HG03342 (cell line): Measurements from ENCODE around the gene CHMP2B.
"Not testable (repeated sequence)": the region's sequence is repeated elsewhere in the genome, so short reads cannot be mapped to it uniquely, and the experiment has no call there.

Experiments used
- ATAC-seq: cut with Tn5 transposase; IDR thresholded peaks from one replicate; pipeline ENCODE4 v1.9.1; 2021; ENCODE audit warnings: mild to moderate bottlenecking, moderate library complexity; ENCODE audit not compliant: unreplicated experiment

The CHMP2B gene

GRCh38 chr3:87229113-87229512 is 2.0 kb downstream of the CHMP2B start:
- no peak for ATAC-seq

- no peak for ATAC-seq
Observed at GRCh38 chr3:87233805-87234204, 6.7 kb downstream of the CHMP2B start.

GRCh38 chr3:87236093-87236492 is 9.0 kb downstream of the CHMP2B start:
- no peak for ATAC-seq

GRCh38 chr3:87246662-87247429 is 19.7 kb downstream of the CHMP2B start:
- ATAC-seq: no peak

- no peak for ATAC-seq
Observed at GRCh38 chr3:87247430-87247773, 20.3 kb downstream of the CHMP2B start.

DNA sequence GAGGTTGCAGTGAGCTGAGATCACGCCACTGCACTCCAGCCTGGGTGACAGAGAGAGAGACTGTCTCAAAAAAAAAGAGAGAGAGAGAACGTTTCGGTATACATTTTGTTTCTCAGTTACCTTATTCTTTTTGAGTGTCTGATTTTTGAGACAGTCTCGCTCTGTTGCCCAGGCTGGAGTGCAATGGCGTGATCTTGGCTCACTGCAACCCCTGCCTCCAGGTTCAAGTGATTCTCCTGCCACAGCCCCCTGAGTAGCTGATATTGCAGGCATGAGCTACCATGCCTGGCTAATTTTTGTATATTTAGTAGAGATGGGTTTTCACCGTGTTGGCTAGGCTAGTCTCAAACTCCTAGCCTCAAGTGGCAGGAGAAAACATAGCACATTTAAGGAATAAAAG is 21.1 kb downstream of the CHMP2B start:
- not testable (repeated sequence) for ATAC-seq

- ATAC-seq: no peak
Observed at GRCh38 chr3:87248831-87249230, 21.7 kb downstream of the CHMP2B start.

GRCh38 chr3:87250009-87250408 is 22.9 kb downstream of the CHMP2B start:
- no peak for ATAC-seq

DNA sequence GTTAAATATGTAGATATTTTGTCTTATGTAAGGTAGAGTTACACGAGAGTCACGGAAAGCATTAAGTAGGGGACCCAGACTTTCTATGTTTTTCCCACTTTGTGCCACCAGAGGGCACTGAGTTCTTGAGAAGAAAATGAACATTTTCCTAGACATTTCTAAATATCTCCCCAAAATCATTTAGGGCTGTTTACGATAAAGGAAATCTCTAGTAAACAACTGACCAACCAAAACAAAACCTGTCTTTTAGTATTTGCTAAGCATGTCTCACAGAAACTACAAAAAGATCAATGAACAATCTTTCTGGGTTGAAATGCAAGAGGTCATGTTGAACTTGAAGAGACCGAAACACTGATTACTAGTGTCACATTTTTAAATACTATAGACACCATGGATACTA is 33.2 kb downstream of the CHMP2B start:
- peak; percentile 71 for ATAC-seq

- ATAC-seq: no peak
Observed at GRCh38 chr3:87261925-87262324, 34.8 kb downstream of the CHMP2B start.

DNA sequence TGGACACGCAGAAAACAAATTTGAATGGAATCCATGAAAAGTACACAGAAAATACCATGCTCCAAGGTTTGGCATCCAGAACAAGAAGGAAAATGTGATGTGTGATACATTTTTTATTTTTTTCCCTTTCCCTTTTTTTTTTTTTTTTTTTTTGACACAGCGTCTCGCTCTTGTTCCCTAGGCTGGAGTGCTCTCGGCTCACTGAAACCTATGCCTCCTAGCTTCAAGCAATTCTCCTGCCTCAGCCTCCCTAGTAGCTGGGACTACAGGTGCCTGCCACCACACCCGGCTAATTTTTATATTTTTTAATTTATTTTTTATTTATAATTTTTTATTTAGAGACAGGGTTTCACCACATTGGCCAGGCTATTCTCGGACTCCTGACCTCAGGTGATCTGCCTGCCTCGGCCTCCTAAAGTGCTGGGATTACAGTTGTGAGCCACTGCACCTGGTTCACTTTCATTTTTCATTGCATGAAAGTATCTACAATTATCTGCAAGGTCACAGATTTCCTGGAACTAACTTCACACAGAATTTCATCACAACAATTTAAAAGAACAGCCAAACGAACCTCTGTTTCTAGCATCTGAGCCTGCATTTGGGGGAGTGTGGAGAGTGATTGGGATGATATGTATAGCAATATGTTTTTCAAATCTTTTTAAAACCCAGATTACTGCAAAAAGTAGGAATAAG is 41.0 kb downstream of the CHMP2B start:
- ATAC-seq: no peak

DNA sequence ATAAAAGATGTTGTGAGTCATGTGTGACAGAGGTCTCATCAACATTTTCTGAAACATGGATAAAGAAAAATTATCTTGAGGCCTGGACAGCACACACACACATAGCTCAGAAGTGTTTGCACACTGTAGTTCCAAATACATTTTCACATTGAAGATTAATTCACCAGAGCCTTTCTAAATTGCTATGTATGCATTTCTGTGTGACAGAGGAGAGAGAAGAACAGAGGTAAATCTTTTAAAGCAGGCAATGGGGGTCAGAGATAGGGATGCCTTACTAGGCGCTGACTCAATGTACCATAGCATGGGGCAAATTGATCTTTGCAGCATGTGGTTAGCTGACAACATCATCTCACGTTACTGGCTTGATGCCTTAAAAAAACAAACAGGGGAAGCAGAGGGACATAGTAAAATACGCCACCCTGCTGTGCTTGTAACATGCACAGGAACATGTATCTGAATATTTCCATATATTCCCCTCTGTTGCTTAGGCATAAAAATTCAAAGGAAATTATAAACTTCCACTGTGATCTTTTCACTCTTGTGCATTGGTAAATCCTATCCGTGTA is 41.6 kb downstream of the CHMP2B start:
- ATAC-seq: no peak

- ATAC-seq: no peak
Observed at GRCh38 chr3:87269723-87270122, 42.6 kb downstream of the CHMP2B start.

GRCh38 chr3:87270908-87271700 is 44.0 kb downstream of the CHMP2B start:
- ATAC-seq: no peak

DNA sequence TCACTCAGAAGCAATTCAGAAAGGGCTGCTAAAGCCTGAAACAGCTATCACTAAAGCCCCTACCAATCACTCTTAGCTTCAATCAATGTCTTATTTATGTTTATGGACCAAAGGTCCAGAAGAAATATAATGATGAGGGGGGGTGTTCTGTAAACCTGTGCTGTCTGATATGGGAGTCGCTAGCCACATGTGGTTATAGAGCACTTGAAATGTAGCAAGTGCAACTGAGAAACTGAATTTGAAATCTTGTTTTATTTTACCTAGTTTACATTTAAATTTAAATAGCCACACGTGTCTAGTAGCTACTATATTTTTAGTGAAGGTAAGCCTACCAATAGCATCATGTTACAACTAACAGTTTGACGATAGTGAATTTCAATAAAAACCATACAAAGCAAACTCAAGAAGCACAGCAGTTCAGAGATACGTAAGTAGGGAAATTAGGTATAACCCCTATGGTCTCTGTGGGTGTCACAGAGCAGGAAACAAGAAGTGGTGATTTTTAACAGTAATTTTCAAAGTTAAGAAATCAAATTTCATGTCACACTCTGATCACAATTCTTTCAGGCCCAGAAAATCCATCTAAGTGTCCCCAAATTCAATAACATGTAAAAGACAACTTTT is 45.7 kb downstream of the CHMP2B start:
- ATAC-seq: peak; percentile 79

- ATAC-seq: no peak
Observed at GRCh38 chr3:87276484-87276883, 49.4 kb downstream of the CHMP2B start, which contains the start of gene POU1F1. Gene POU1F1 (minus strand): TSS chr3:87276584. CDS start chr3:87276462, 122 bp downstream.

DNA sequence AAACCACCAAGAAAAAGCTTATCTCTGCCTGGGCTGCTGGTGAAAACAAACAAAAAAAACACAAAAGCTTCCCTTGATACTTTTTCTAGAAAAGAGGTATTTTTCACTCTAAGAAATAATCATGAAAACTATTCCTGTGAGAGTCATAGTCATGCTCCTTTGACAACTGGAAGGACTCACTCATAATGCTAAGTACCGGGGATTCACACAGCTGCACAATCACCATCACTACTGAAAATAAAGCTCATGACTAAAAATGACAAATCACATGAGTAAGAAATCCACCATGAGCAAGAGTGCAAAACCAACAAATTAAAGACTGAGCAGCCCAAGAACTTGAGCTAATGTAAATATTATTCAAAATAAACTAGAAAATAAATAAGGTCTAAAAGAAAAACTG is 59.9 kb downstream of the CHMP2B start:
- no peak for ATAC-seq

GRCh38 chr3:87288446-87288845 is 61.3 kb downstream of the CHMP2B start:
- no peak for ATAC-seq

GRCh38 chr3:87298111-87298718 is 71.1 kb downstream of the CHMP2B start:
- ATAC-seq: peak; percentile 91

GRCh38 chr3:87305031-87305430 is 77.9 kb downstream of the CHMP2B start:
- ATAC-seq: not testable (repeated sequence)
